ENCODE data around the gene CCDC92B. TPM values are rescaled to one million over a fixed set of nuclear protein-coding genes. Genes with fewer than 3 reads are reported as not detected.
"Not testable (repeated sequence)": the region's sequence is repeated elsewhere in the genome, so short reads cannot be mapped to it uniquely, and the experiment has no call there.

The CCDC92B gene
- total RNA-seq, 1 donor from 2014 or later: not detected

- peak; percentile 21 for DNase-seq
These were observed 60.8 kb downstream of the CCDC92B start for GRCh38 chr17:2688351-2689342.

- no peak for DNase-seq
These were observed 62.4 kb downstream of the CCDC92B start for GRCh38 chr17:2687074-2687418.

GRCh38 chr17:2685696-2686095 is 63.8 kb downstream of the CCDC92B start:
- no peak for DNase-seq

- no peak for DNase-seq
These were observed 64.9 kb downstream of the CCDC92B start for GRCh38 chr17:2684549-2684948.

DNA sequence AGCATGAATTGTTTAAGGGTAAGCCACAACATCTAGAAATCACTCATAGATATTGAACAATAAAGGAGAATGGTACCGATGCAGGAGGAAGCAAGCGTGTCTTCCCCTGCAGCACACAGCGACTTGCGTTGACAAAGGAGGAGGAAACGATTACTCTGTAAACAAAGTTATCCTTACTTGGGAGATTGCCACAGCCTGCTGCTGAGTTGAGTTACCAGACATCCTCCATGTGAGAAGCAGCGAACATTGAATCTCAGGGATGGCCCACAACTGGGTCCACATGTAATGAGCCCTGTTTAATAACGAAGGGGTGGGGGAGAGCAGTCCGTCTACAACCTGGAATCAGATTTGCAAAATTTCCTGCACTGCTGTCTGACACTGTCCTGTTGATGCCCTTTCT is 65.5 kb downstream of the CCDC92B start:
- DNase-seq: peak; percentile 43

GRCh38 chr17:2682176-2682938 is 67.1 kb downstream of the CCDC92B start:
- no peak for DNase-seq

- no peak for DNase-seq
These were observed 67.8 kb downstream of the CCDC92B start for GRCh38 chr17:2681650-2682049.

GRCh38 chr17:2680961-2681360 is 68.5 kb downstream of the CCDC92B start:
- DNase-seq: no peak

GRCh38 chr17:2679247-2679646 is 70.2 kb downstream of the CCDC92B start:
- not testable (repeated sequence) for DNase-seq

Other genes starting within 250 kb of the CCDC92B start
- gene METTL16, start 237.8 kb downstream of the CCDC92B start, total RNA-seq: 15.0 and 16.1 TPM in 2 replicates
- 88.3 and 129 TPM in 2 replicates for gene PAFAH1B1, start 156.0 kb downstream of the CCDC92B start, total RNA-seq
- gene CLUH, start 37.9 kb downstream of the CCDC92B start, total RNA-seq: 37.4 and 75.6 TPM in 2 replicates
- 3.8 and 4.1 TPM in 2 replicates for gene RAP1GAP2, start 46.8 kb upstream of the CCDC92B start, total RNA-seq

All from dermis blood vessel endothelial cell (primary cell).